Endothelial cell of umbilical vein (primary cell): ENCODE results near the gene NTSR1. TPM values are rescaled to one million over a fixed set of nuclear protein-coding genes. Genes with fewer than 3 reads are reported as not detected.

Experiments used
- BruUV-seq: library from RNA; stranded (reverse); fragments of 400-500 nt; replicated peaks from 2 replicates; lab custom pipeline; 2021; lab: Mats Ljungman, UMichigan
- CTCF ChIA-PET: fragments of 300-600, 350-600 bp; sonication (Branson Sonifier 250); formaldehyde crosslinking; loops from one replicate; lab custom pipeline; 2021; ENCODE audit warnings: antibody characterized with exemption, inconsistent platforms; lab: Charles Lee
- POLR2A ChIA-PET: fragments of 300-600, 350-600 bp; sonication (Branson Sonifier 250); formaldehyde crosslinking; loops from one replicate; lab custom pipeline; 2021; ENCODE audit warnings: antibody characterized with exemption, inconsistent platforms; lab: Charles Lee
- DNase-seq: peaks from one replicate; pipeline ENCODE4 v3.0.0-alpha.2; 2011; ENCODE audit warnings: low read depth, low spot score
- FAIRE-seq: peaks from 2 replicates; lab custom pipeline; 2011; peaks lifted over from hg19 to GRCh38; lab: Jason Lieb, UNC
- H2AFZ ChIP-seq: 2 replicates; pipeline ENCODE4 v1.6.0; 2012; ENCODE audit warnings: low read depth, low read length, control low read depth, inconsistent platforms
- H3K27ac ChIP-seq: 2 replicates; pipeline ENCODE4 v1.5.1; 2011; ENCODE audit warnings: low read depth, mild to moderate bottlenecking, control low read depth, low read length, moderate library complexity; ENCODE audit not compliant: insufficient read depth
- H3K27me3 ChIP-seq, 2 experiments: 2 replicates each; pipeline versions ENCODE4 v1.6.0 to v1.6.1; 2011; ENCODE audit warnings: low read length in 2 of 2, mixed read lengths in 1 of 2; ENCODE audit not compliant: control insufficient read depth in 2 of 2, insufficient read depth in 2 of 2
- H3K36me3 ChIP-seq, 2 experiments: 2 replicates in 1 of 2; 3 replicates in 1 of 2; pipeline ENCODE4 v1.5.1; 2011; ENCODE audit warnings: low read length in 2 of 2, mild to moderate bottlenecking in 1 of 2, moderate library complexity in 1 of 2; ENCODE audit not compliant: control insufficient read depth in 2 of 2, insufficient read depth in 2 of 2; ENCODE audit errors: extremely low read depth in 1 of 2
- H3K4me1 ChIP-seq: 3 replicates; pipeline ENCODE4 v1.5.1; 2011; ENCODE audit warnings: mild to moderate bottlenecking, low read length; ENCODE audit not compliant: control insufficient read depth, insufficient read depth; ENCODE audit errors: extremely low read depth
- H3K4me2 ChIP-seq: 2 replicates; pipeline ENCODE4 v1.6.1; 2011; ENCODE audit warnings: low read length, control low read depth, mixed read lengths; ENCODE audit not compliant: insufficient read depth
- H3K4me3 ChIP-seq, 3 experiments: fragments of 200-600 bp in 1 of 3; sonication (generic), shearing (Covaris generic) in 1 of 3; replicated peaks in 1 of 3; 2 replicates each; pipeline ENCODE4 v1.5.1; 2011 to 2016; ENCODE audit warnings: control low read depth in 3 of 3, low read length in 3 of 3, mild to moderate bottlenecking in 2 of 3, inconsistent platforms in 1 of 3, low read depth in 1 of 3, moderate library complexity in 1 of 3; ENCODE audit not compliant: insufficient read depth in 1 of 3
- H3K79me2 ChIP-seq: 2 replicates; pipeline ENCODE4 v1.6.0; 2012; ENCODE audit warnings: low read length, inconsistent platforms; ENCODE audit not compliant: control insufficient read depth, insufficient read depth
- H3K9ac ChIP-seq: replicated peaks from 2 replicates; pipeline ENCODE3; 2011; ENCODE audit warnings: low read length, control low read depth; ENCODE audit not compliant: insufficient read depth; ENCODE audit errors: extremely low read depth
- H3K9me1 ChIP-seq: replicated peaks from 3 replicates; pipeline ENCODE4 v1.6.0; 2011; ENCODE audit warnings: mild to moderate bottlenecking, low read length; ENCODE audit not compliant: control insufficient read depth, insufficient read depth; ENCODE audit errors: extremely low read depth
- H3K9me3 ChIP-seq: replicated peaks from 2 replicates; pipeline ENCODE4 v1.5.1; 2012; ENCODE audit warnings: low read length, inconsistent platforms; ENCODE audit not compliant: control insufficient read depth, insufficient read depth
- H4K20me1 ChIP-seq: replicated peaks from 2 replicates; pipeline ENCODE3; 2011; ENCODE audit warnings: mild to moderate bottlenecking, low read length; ENCODE audit not compliant: control insufficient read depth, insufficient read depth; ENCODE audit errors: extremely low read depth
- EZH2 ChIP-seq: IDR thresholded peaks from 2 replicates; pipeline ENCODE4 v1.6.1; 2012; ENCODE audit warnings: borderline replicate concordance, low read depth, mild to moderate bottlenecking, moderate library complexity, low read length, inconsistent platforms; ENCODE audit not compliant: severe bottlenecking
- FOS ChIP-seq: IDR thresholded peaks from 2 replicates; pipeline ENCODE4 v1.6.1; 2011; ENCODE audit warnings: mild to moderate bottlenecking, low read length, moderate library complexity, borderline replicate concordance; ENCODE audit not compliant: insufficient read depth
- GATA2 ChIP-seq: IDR thresholded peaks from 2 replicates; pipeline ENCODE4 v1.7.0; 2011; ENCODE audit warnings: low read depth, mild to moderate bottlenecking, moderate library complexity, mixed read lengths, low read length; ENCODE audit not compliant: insufficient read length, insufficient read depth
- JUN ChIP-seq: IDR thresholded peaks from 2 replicates; pipeline ENCODE4 v1.6.1; 2011; ENCODE audit warnings: borderline replicate concordance, low read depth; ENCODE audit not compliant: insufficient read length, insufficient read depth
- MAX ChIP-seq: IDR thresholded peaks from 2 replicates; pipeline ENCODE4 v1.6.1; 2011; ENCODE audit not compliant: insufficient read depth, insufficient read length
- MYC ChIP-seq: IDR thresholded peaks from one replicate; pipeline ENCODE4 v1.6.1; 2011; ENCODE audit warnings: mild to moderate bottlenecking, low read depth, low read length
- POLR2A ChIP-seq: IDR thresholded peaks from 2 replicates; pipeline ENCODE4 v1.6.1; 2012; ENCODE audit warnings: low read depth, mild to moderate bottlenecking, control low read depth, low read length
- POLR2AphosphoS5 ChIP-seq: IDR thresholded peaks from 2 replicates; pipeline ENCODE4 v1.6.1; 2012; ENCODE audit warnings: low read depth, mild to moderate bottlenecking, control low read depth, low read length, moderate library complexity; ENCODE audit not compliant: insufficient read depth
- dilution Hi-C: fragments of 300-500 bp; cut with MboI; formaldehyde crosslinking; loops from one replicate; pipeline ENCODE4 v1.15.0; 2019; ENCODE audit warnings: low sequenced_read_pairs; ENCODE audit not compliant: extremely low pct_ligation_motif_present
- intact Hi-C: fragments of 100-400 bp; cut with micrococcal nuclease; formaldehyde crosslinking; loops from one replicate; pipeline ENCODE4 v1.10.0; 2022
- polyA plus RNA-seq, 4 experiments: library from polyadenylated mRNA; depleted of rRNA in 3 of 4; stranded (reverse) in 3 of 4; unstranded in 1 of 4; fragments of >200 nt; gene quantifications; 2 replicates each; pipeline versions ENCODE4 v1.2.1 to v1.2.3, GENCODE V29; 2011 to 2012; ENCODE audit warnings: missing spikeins in 1 of 4
- total RNA-seq: library from RNA; stranded (reverse); gene quantifications from 2 replicates; pipeline ENCODE4 v1.2.3, GENCODE V29; 2021
- TF ChIP-seq, protein P1 (sequence below), 2 donors: IDR thresholded peaks; 1 replicate in 1 of 2; 2 replicates in 1 of 2; pipeline ENCODE4 v1.5.1; 2011; ENCODE audit warnings: low read length in 2 of 2, mild to moderate bottlenecking in 2 of 2, moderate library complexity in 2 of 2, control low read depth in 1 of 2, inconsistent platforms in 1 of 2, low read depth in 1 of 2; ENCODE audit not compliant: insufficient read depth in 1 of 2; ENCODE audit errors: extremely low read depth in 1 of 2

NTSR1 gene
- total and polyA plus RNA-seq, 2 donors (not counting 3 experiments of a cell fraction or from before 2014, with no cell fraction given): 0.14 to 2.1 TPM

DNA sequence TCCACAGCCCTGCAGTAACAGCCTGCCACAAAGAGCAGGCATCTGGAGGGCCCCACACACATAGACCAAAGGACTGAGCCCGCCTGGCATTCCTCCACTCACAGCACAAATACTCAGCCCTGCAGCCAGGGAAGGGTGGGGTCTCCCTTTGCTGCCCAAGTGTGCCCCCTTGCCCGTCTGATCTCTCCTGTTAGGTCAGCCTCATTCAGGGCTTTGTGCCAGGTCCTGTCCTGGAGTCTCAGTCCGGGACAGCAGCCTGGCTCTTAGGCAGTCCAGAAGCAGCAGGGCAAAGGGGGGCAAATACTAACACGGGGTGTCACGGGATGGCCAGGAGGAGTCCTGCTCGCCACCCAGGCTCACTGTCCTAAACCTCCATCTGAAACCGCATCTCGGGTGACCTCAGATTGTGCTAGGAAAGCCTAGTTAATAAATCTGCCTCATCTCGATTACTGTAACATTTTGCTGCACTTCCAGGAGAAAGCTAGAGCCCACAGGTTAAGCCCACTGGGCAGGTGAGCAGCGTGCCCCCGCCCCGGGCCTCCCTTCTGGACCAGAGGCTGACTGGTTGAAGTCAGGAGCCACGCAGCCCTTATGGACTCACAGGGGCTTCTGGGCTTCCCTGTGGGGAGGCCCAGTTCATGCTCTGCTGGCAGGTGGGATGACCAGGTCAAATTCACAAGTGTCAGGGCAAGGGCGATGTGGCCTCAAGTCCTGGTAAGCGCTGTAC, 92.8 kb downstream of the NTSR1 start:
- Histone ChIP-seq H3K9me1 (no peaks in the 10 kb centered on the region), H3K79me2 (peaks cover 25% of the 10 kb centered on the region), H4K20me1 (no peaks in the 10 kb centered on the region), H3K4me1 (peaks cover 14% of the 10 kb centered on the region), H3K27me3 (no peaks in the 10 kb centered on the region), H3K9ac (no peak overlapping the region), H3K4me2 (no peak overlapping the region), H3K9me3 (no peaks in the 10 kb centered on the region), H3K4me3 (no peak overlapping the region), H2AFZ (no peak overlapping the region), H3K27ac (no peak overlapping the region), H3K36me3 (peaks cover 11 to 12% of the 10 kb centered on the region in 2 experiments)
- dilution Hi-C loops: no loop called here
- DNase-seq (no peak), FAIRE-seq (no peak)
- intact Hi-C loops: loop anchor here (10.0 kb wide), 1 partner anchor 417 kb away; the partner anchor contains the start of gene RPS21
- CTCF ChIA-PET: no interaction called here
- no TSS peak for BruUV-seq
- POLR2A ChIA-PET: no interaction called here
- TF ChIP-seq JUN (no peak), GATA2 (no peak), EZH2 (no peak), POLR2A (no peak), MYC (no peak), MAX (no peak), FOS (no peak), POLR2AphosphoS5 (no peak)
- TF ChIP-seq, protein P1, sequence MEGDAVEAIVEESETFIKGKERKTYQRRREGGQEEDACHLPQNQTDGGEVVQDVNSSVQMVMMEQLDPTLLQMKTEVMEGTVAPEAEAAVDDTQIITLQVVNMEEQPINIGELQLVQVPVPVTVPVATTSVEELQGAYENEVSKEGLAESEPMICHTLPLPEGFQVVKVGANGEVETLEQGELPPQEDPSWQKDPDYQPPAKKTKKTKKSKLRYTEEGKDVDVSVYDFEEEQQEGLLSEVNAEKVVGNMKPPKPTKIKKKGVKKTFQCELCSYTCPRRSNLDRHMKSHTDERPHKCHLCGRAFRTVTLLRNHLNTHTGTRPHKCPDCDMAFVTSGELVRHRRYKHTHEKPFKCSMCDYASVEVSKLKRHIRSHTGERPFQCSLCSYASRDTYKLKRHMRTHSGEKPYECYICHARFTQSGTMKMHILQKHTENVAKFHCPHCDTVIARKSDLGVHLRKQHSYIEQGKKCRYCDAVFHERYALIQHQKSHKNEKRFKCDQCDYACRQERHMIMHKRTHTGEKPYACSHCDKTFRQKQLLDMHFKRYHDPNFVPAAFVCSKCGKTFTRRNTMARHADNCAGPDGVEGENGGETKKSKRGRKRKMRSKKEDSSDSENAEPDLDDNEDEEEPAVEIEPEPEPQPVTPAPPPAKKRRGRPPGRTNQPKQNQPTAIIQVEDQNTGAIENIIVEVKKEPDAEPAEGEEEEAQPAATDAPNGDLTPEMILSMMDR (IDR thresholded peaks at IDR 0.05; ENCODE audit: extremely low read depth in 1 of 2, insufficient read depth in 1 of 2, low read depth in 1 of 2, low read length in 2 of 2): no peak
